ENCODE results near the gene PRAMEF26. TPM values are rescaled to one million over a fixed set of nuclear protein-coding genes. Genes with fewer than 3 reads are reported as not detected.

PRAMEF26 gene
- not detected in 2 replicates for total RNA-seq

DNA sequence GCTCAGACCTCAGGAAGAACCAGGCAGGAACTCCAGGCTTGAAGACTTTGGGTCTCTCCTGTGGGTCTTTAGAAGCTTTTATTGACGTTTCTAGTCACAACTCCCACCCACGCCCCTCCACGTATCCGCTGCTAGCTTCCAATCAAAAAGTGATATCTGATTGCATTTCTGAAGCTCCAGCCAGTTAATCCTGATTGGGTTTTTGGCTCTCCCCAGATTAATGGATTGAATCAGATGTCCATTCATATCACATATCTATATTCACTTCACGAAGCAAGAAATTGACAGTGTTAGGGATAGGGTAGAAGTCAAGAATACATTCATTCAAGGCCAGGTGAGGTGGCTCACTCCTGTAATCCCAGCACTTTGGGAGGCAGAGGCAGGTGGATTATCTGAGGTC is at the start of gene PRAMEF26:
Gene PRAMEF26 (minus strand): TSS at position 101 of the 400 bp plus-strand sequence. CDS start 2,914 bp downstream, outside the sequence.

DNA sequence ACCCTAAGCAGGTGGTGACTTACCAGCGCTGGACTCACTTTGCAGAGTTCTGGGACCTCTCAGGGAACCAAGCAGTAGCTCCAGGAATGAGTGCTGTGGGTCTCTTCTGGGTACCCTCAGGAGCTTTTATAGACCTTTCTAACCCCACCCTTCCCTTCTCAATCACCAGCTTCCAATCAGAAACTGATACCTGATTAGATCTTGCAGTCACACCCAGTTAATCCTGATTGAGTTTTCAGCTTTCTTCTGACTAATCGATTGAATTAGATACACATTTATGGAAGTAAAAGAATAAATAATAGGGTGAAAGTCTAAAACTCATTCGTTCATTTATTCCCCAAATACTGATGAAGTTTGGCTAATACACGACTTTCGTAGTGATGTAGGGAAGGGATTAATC is 45.5 kb upstream of the PRAMEF26 start, which contains the start of gene PRAMEF13:
Gene PRAMEF13 (minus strand): TSS at position 101 of the 400 bp plus-strand sequence. CDS start 1,820 bp downstream, outside the sequence.

DNA sequence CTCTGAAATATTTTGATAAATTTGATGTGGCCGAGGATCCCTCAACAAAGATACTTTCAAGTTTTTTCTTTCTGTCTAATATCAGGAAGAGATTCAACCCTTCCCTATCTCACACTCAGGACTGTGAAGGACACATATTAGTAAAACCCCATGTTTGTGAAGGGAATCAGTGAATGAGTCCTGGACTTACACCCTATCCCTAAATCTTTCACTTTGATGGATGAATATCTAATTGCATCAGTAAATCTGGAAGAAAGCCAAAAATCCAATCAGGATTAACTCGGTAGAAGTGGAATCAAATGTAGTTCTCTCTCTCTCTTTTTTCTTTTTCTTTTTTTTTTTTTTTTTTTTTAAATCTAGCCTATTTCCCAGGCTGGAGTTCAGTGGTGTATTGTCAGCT is 15.7 kb upstream of the PRAMEF26 start, which contains the start of gene PRAMEF9:
Gene PRAMEF9 (plus strand): TSS at position 301 of the 400 bp plus-strand sequence. CDS start 3,433 bp downstream, outside the sequence.

DNA sequence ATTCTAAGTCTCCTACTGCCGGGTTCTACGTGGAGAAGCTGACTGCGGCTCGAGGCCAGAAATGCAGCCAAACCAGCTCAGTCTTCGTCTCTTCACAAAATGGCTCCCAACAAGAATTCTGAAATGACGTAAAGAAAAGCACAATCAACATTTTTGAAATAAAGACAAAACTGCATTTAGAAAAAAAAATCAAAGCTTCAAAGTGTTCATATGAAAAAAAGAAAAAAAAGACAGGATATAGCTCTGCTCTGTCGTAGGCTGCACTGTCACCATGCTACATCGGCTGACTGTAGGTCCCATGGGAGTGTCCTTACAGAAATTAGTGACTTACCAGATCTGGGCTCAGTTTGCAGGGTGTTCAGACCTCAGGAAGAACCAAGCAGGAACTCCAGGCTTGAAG is 9.7 kb upstream of the PRAMEF26 start, which contains the start of gene HNRNPCL4:
Gene HNRNPCL4 (minus strand): TSS at position 101 of the 400 bp plus-strand sequence. CDS start 164 bp downstream, outside the sequence.

DNA sequence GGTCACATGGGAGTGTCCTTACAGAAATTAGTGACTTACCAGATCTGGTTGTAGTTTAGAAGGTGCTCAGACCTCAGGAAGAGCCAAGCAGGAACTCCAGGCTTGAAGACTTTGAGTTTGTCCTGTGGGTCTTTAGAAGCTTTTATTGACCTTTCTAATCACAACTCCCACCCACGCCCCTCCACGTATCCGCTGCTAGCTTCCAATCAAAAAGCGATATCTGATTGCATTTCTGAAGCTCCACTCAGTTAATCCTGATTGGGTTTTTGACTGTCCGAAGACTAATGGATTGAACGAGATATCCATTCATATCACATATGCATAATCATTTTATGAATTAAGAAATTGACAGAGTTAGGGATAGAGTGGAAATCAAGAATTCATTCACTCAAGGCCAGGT is 39.1 kb downstream of the PRAMEF26 start, which contains the start of gene HNRNPCL2:
Gene HNRNPCL2 (minus strand): TSS at position 101 of the 400 bp plus-strand sequence. CDS start 454 bp downstream, outside the sequence.

Other genes with a start within 250 kb of the PRAMEF26 start
- gene PRAMEF7, start 239.4 kb downstream of the PRAMEF26 start, total RNA-seq: not detected in 2 replicates
- not detected in 2 replicates for gene PRAMEF6, start 208.4 kb downstream of the PRAMEF26 start, total RNA-seq
- gene PRAMEF27, start 99.4 kb downstream of the PRAMEF26 start, total RNA-seq: not detected in 2 replicates
- gene HNRNPCL3, start 95.2 kb downstream of the PRAMEF26 start, total RNA-seq: not detected in 2 replicates
- not detected in 2 replicates for gene PRAMEF25, start 85.2 kb downstream of the PRAMEF26 start, total RNA-seq
- gene HNRNPCL2, start 39.2 kb downstream of the PRAMEF26 start, total RNA-seq: not detected in 2 replicates
- gene HNRNPCL4, start 9.6 kb upstream of the PRAMEF26 start, total RNA-seq: not detected in 2 replicates
- not detected in 2 replicates for gene PRAMEF9, start 15.8 kb upstream of the PRAMEF26 start, total RNA-seq
- not detected in 2 replicates for gene PRAMEF13, start 45.4 kb upstream of the PRAMEF26 start, total RNA-seq
- gene PRAMEF18, start 70.1 kb upstream of the PRAMEF26 start, total RNA-seq: not detected in 2 replicates
- gene PRAMEF5, start 98.2 kb upstream of the PRAMEF26 start, total RNA-seq: not detected in 2 replicates
- not detected in 2 replicates for gene PRAMEF8, start 129.1 kb upstream of the PRAMEF26 start, total RNA-seq
- not detected in 2 replicates for gene PRAMEF33, start 147.5 kb upstream of the PRAMEF26 start, total RNA-seq
- gene PRAMEF15, start 159.6 kb upstream of the PRAMEF26 start, total RNA-seq: not detected in 2 replicates
- not detected in 2 replicates for gene PRAMEF14, start 191.1 kb upstream of the PRAMEF26 start, total RNA-seq
- not detected in 2 replicates for gene PRAMEF19, start 215.9 kb upstream of the PRAMEF26 start, total RNA-seq
- not detected in 2 replicates for gene PRAMEF17, start 233.6 kb upstream of the PRAMEF26 start, total RNA-seq